Subcutaneous adipose tissue (tissue), 4 donors: ENCODE data around the gene C9orf72. TPM values are rescaled to one million over a fixed set of nuclear protein-coding genes. Genes with fewer than 3 reads are reported as not detected.

Experiments
- CTCF ChIP-seq: fragments of 450-650 bp; IDR thresholded peaks from one replicate; pipeline ENCODE4 v1.5.1; 2016; ENCODE audit warnings: low read depth, mild to moderate bottlenecking, control low read depth, antibody characterized with exemption, moderate library complexity
- total RNA-seq, 4 donors: library from RNA; depleted of rRNA; stranded (reverse); fragments of >200 nt; gene quantifications; one replicate each; pipeline ENCODE4 v1.1.0, GENCODE V29; 2016

C9orf72 gene
- total RNA-seq, 4 donors from 2014 or later: 28.3 to 73.1 (median 31.2) TPM

GRCh38 chr9:27533311-27533710 is 40.0 kb downstream of the C9orf72 start:
- TF ChIP-seq CTCF: no peak

- no peak for TF ChIP-seq CTCF
These were observed 41.2 kb downstream of the C9orf72 start for GRCh38 chr9:27532046-27532445.

GRCh38 chr9:27530915-27531755 is 42.1 kb downstream of the C9orf72 start:
- no peak for TF ChIP-seq CTCF

GRCh38 chr9:27529316-27530278 is 43.7 kb downstream of the C9orf72 start, which contains the start of gene MOB3B:
Gene MOB3B, minus strand, starts transcription at chr9:27529814. Its CDS starts 74,264 bp downstream, at chr9:27455550.
- TF ChIP-seq CTCF: no peak

GRCh38 chr9:27528886-27529315 is 44.4 kb downstream of the C9orf72 start:
- TF ChIP-seq CTCF: no peak

- no peak for TF ChIP-seq CTCF
These were observed 45.0 kb downstream of the C9orf72 start for GRCh38 chr9:27528076-27528885.
